Esophagus muscularis mucosa (tissue), 4 donors: ENCODE results near the gene ARPC1A.

Source experiments
- CTCF ChIP-seq, 3 experiments: fragments of 200-600 bp in 2 of 3; fragments of 450-650 bp in 1 of 3; sonication (generic) in 2 of 3; IDR thresholded peaks; one replicate each; pipeline ENCODE4 v1.5.1; 2017 to 2019; ENCODE audit warnings: antibody characterized with exemption in 3 of 3, mild to moderate bottlenecking in 2 of 3, moderate library complexity in 1 of 3
- EP300 ChIP-seq: sonication (generic); formaldehyde crosslinking; IDR thresholded peaks from one replicate; pipeline ENCODE4 v1.6.1; 2017; ENCODE audit warnings: antibody characterized with exemption
- POLR2AphosphoS5 ChIP-seq, 2 donors: sonication (generic); formaldehyde crosslinking; IDR thresholded peaks; one replicate each; pipeline ENCODE4 v1.6.1; 2017; ENCODE audit warnings: antibody characterized with exemption in 2 of 2

- no peak for TF ChIP-seq POLR2AphosphoS5 (IDR thresholded peaks at IDR 0.05)
- no peak for TF ChIP-seq CTCF (IDR thresholded peaks at IDR 0.05)
- no peak for TF ChIP-seq EP300
These were observed 71.0 kb downstream of the ARPC1A start for GRCh38 chr7:99396418-99397296.
